DMS153 (cell line): Measurements from ENCODE around the gene CDH13.

Experiments
- DNase-seq: peaks from one replicate; lab custom pipeline; 2025; lab: John Stamatoyannopoulos, UW

The CDH13 gene

DNA sequence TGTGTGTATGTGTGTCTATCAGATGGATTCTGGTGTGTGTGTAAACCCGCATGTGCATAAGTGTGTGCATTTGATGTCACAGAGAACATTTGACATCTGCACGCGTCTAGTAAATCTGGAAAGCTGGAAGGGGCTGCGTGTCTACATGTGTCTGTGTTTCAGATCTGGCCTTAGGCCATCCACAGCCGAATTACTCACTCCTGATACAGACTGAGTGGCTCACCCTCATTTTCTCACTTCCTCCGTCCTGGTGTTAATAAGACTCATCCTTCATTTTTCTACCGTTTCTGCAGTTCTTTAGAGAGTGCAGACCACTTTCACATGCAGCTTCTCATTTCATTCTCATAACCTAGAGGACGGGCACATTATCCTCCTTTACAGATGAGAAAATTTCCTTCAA lies 491.6 kb downstream of the CDH13 start:
- DNase-seq, result no peak

DNA sequence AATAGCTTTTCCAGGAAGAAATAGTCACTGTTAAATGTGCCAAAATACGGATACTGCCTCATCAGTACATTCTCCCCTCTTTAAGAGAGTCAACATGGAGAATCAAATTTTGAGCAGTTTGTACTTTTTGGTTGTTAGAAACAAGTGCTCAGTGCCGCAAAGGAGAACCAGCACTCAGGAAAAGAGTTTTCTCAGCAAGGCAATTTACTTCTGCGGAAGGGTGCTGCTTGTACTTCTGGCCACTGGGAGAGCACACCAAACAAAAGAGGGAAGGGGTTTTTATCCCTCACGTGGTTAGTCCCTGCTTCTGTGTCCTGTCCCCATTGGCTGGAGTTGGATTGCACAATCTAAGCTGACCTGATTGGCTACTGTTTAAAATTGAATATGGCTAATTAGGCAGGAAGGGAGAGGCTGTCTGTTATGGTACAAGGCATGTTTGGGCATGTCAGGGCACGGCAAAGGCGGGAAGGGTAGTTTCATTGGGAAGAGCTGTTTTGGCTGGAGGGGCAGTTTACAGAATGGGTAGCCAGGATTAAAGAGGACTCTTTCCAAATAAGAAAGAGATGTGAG lies 499.3 kb downstream of the CDH13 start:
- no peak for DNase-seq

DNA sequence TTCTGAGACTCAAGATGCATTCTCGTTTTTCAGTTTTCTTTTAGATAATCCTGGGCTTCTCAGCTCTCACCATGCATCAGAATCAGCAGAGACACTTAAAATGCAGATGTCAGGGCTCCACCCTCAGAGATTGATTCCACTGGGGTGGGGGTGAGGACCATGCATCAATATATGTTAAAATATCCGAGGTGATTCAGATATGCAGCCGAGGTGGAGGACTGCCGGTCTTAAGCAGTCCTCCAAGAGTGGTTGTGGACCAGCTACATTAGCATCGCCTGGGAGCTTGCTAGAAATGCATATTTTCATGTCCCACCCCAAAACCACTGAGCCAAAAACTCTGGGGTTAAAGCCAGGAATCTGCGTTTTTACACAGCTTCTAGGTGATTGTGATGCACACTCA lies 501.3 kb downstream of the CDH13 start:
- DNase-seq, result no peak

DNA sequence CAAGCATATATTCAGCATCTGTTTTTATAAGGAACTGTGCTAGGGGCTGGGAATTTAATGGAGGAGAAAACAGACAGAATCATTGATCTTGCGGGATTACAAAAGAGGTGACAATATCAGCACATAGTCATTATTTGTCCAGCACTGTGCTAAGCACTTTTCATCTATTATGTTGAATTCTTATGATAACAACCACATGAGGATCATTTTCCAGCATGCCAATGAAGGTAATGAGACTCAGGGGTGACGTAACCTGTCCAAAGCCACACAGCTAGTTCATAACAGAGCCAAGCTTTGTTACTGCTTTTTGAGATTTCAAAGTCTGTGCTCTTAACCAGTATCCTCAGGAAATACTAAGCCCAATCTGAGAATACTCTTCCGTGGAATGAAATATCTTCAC lies 503.3 kb downstream of the CDH13 start:
- DNase-seq, result no peak

DNA sequence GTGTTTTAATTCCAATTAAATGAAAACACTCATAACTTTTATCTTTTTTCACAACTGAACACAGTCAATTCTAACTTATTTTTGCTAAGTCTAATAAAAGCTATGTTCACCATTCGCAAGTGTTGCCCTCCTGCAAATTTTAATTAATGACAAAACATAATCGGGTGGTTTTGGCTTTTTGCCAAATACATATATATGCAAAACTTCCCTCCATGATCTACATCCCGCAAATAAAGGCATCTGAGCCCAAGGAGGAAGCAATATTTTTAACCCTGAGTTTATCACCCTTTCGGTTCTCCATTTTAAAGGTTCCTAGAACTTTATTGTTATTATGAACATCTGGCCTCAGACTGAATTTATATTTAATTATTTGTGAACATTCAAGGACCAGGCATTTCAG lies 507.9 kb downstream of the CDH13 start:
- DNase-seq, result no peak

DNA sequence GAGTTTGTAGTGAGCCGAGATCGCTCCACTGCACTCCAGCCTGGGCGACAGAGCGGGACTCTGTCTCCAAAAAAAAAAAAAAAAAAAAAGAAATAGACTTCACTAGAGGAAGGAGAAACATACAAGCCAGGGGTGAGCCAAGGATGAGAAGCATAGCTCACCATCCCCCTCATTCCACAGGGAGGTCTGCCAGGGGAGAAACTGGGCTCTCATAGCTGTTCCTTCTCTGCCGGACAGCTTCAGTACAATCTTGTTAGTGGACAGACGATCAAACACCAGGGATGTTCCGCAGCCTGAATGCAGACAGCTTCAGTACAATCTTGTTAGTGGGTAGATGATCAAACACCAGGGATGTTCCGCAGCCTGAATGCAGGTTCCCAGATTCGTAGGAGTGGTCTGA lies 509.6 kb downstream of the CDH13 start:
- DNase-seq, result no peak

DNA sequence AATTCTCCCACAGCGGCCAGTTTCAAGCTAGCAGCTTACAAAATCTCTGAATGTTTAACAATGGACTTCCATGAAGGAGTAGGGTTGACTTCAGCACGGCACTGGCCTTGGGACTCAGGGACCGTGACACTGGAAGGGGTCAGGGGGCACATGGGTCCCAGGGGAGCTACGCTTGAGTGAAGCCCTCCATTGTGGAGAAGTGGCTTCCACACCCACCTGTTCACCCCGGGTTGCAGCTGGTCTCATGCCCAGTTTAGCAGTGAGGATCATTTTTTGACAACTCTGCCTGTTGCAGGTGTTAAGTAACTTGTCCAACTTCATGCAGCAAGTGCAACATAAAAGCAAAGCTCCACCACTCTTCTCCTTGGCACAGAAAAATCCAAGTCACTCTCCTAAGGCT lies 510.2 kb downstream of the CDH13 start:
- no peak for DNase-seq

DNA sequence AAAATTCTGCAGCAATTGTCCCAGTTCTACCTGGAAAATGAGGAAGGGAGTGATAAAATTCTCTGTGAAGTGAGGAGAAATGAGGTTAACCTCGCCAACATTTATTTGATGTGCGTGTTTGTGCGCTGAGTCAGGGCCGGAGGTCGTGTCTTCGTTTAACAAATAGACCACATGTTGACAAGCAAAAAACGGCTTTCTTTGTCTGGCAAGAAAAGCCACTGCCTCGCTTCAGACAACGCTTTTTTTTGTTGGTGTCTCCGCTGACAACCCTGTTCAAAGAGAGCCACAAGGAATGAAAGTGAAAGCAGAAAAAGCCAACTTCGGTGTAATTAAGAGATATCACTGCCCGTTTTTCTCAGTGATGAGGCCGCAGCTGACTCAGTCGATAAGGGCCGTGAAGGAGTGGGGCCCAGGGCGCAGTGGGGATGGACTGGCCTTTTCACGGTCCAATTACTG lies 510.6 kb downstream of the CDH13 start:
- DNase-seq, result peak; percentile 30

DNA sequence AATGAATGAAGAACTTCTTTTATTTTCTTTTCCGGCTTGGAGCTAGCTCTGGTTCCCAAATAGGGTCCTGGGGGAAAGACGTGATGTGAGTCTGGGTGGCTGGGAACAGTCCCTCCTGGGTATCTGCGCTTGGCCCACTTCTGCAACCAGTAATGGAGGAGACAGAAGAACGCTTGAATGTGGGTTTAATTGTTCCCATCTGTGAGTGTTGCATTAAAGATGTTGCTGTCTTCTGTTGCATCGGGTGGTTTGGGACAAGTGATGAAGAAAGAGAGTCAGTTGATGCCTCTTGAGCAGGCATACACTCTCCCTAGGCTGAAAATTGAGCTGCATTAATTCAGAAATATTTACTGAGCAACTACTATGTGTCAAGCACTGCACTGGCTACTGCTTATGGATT lies 511.1 kb downstream of the CDH13 start:
- no peak for DNase-seq

DNA sequence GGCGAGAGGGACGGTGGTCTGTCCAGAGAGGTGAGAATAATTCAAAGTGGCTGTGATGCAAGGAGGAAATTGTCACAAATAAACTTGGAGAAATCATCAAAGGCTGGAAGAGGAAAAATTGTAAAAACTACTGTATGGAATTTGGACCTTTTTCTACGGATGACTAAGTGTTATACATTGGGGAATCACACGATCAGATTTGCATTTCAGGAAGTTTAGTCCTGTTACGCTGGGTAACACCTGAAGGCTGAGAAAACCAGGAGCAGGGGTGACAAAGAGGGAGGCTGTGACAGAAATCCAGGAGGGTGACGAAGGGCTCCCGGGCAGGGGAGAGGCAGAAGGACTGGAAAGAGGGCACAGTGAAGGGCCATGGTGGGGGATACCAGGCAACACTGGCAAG lies 511.7 kb downstream of the CDH13 start:
- no peak for DNase-seq

DNA sequence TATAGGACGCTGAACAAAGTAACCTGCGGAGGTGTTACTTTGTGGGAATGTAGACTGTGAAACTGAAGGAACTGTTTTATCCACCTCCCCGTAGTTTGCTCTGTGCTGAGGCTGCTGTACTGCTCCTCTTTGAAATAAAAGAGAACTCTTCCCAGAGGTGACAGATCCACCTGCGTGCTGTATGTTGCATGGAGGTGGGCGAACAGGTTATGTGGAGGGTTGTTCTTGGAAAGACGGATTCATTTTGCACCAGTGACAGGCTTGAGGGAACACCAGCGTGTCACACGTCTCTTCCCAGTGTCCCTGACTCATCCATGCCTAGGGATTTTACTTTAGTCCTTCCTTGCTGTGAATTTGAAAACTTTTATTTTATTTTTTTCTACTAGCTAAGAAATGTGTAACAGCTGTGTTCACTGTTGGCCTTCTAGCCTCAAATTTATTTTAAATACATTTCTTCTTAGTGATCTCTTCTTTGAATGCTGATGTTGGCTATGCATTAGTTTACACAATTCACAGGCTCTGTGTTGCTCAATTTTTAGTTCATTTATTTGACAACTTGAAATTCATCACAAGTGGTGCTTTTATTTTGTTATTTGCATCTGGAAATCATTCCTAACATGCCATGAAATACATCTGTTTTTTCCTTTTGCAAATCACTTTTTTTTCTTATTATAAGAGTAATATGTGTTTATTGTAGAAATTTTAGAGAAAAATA lies 512.4 kb downstream of the CDH13 start:
- no peak for DNase-seq

DNA sequence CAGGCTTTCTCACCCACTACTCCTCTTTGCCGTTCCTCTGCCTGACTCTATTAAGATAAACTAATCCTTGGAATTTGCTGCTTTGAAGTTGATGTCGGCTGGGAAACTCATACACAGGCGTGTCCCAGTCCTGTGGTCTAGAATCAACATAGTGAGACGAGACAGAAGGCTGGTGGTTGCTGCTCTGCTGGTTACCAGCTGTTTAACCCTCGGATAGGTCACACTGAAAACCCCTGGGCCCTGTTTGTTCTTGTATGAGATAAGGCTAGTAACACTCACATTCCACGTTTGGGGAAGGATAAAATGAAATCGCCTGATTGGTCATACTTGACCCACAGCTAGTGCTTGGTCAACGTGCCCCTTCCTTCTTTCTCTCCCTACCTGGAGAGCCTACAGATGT lies 517.0 kb downstream of the CDH13 start:
- DNase-seq, result no peak

DNA sequence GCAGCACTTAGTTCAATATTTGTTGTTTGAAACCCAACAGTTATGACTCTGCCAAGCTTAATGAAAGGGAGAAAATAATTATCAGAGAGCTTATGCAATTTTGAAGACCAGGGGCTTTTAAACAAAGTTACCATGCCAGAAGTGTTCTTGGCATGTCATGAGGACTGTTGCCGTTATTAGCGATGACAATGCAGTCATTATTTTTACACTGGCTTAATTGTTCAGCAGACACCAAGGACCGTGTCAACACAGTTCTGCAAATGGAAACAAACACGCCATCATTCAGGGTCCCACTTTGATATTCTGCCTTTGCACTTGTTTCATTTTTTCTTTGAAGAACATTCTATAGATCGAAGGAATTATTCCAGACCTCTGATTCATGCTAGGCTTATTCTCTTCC lies 518.5 kb downstream of the CDH13 start:
- no peak for DNase-seq

DNA sequence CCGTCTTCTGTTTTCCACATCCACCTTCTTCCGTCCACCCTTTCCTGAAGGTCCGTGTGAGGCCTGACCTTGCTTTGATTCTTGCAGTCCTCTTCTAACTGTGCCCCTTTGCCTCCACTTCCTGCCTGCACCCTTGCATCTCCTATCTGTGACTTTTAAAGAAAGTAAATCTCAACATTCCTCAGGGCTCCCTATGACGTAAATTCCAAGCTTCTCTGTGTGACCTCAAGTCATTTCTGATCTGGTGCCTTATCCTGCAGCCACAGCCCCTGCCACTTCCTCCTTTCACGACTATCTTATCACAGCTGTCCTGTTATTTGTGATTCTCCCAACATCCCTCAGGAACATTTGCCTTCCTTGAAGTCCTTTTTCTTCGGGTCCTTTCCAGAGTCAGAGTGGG lies 520.5 kb downstream of the CDH13 start:
- no peak for DNase-seq

DNA sequence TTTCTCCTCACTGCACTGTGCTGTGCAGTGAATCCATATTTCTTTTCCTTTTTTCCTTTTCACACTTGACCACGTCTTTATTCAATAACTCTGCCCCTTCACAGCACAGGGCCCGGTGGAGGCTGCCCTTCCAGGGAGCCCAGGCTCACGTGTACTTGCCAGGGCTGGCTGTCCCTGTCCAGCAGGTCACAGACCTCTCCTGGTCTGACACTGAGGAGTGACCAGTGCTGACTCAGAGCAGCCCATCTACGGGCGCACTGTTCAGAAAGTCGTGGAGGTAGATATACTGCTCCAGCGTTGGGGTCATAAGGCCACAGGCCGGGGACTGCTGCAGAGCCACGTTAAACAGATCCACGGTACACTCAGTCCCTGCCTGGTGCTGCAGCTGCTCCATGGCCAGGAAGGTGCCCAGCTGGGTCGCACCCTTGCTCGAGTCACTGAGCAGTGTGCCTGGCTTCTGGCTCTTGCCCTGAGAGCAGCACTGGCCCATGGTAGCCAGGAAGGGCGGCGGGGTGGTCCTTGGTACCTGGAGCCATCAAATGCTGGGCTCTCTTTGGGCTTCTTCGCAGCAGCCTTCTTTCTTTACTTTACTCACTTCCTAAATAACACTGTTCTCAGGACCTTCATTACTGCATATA lies 531.7 kb downstream of the CDH13 start:
- no peak for DNase-seq

DNA sequence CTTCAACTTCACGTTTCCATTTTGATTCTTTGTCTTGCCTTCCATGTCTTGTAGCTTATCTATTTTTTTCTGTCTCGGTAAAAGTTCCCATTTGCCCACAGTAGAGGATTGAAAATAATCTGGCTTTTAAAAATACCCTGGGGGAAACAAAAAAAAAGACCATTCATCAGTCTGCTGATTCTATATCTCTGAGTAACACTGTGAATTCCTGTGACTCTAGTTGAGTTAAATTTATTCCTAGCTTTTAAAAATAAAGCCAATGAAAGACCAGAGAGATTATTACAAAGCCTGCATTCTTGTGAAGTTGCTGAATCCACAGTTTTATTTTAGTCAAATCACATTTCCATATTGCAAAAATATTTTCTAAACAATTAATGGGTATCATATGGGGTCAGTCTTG lies 532.3 kb downstream of the CDH13 start:
- no peak for DNase-seq

DNA sequence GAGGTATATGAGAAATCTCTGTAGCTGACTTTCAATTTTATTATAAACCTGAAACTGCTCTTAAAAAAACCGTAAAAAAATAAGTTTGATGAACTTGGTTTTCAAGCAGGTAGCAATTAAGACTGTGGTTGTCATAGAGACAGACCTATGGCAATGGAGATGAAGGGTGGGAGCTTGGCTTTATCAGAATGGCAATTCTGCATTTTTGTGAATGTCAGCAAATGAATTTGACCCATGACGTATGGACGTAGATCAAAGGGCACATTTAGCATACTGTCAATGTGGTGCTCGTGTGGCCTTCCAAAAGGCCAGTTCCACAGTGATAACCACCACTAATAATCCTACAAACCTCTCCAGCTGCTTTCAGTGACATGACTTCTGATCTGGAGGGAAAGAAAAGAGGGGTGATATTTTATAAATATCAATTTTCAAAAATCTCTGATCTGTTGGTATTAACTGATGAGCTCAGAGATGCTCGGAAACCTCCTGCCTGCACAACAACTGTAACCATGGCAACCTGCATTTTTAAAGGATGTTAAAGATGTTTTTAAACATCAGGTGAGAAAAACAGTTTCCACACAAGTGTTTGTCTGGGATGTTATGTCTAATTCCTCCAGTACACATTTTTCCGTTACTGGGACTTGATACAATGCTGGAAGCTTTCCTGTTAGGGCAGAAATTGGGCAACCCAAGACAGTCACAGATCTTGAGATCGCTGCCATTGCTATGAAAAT lies 533.7 kb downstream of the CDH13 start:
- no peak for DNase-seq

DNA sequence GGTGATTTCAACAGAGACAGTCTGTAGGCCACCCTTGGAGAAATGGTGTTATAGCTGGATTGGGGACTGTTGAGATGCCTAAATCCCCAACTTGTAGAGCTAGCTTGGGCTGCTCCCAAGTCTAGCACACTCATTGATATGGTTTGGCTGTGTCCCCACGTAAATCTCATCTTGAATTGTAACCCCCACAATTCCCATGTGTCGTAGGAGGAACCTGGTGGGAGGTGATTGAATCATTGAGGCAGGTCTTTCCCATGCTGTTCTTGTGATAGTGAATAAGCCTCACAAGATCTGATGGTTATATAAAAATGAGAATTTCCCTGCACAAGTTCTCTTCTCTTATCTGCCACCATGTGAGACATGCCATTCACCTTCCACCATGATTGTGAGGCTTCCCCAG lies 536.0 kb downstream of the CDH13 start:
- no peak for DNase-seq

DNA sequence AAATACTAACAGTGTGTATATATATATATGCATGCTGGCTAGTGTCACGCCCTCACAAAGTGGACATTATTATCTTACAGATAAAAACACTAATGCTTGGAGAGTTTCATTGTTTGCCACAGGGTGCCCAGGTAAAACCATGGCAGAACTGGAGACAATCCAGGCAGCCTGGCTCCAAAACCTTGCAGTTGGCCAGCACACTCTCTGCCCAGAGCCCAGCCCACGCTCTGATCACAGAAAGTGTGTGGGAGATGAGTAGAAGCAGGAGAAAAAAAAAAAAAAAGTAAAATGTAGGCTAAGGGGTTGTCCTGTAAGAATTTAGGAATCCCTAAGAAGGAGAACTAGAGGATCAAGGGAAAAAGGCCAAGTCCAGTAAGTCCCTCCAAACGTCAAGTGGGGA lies 538.0 kb downstream of the CDH13 start:
- DNase-seq, result no peak

DNA sequence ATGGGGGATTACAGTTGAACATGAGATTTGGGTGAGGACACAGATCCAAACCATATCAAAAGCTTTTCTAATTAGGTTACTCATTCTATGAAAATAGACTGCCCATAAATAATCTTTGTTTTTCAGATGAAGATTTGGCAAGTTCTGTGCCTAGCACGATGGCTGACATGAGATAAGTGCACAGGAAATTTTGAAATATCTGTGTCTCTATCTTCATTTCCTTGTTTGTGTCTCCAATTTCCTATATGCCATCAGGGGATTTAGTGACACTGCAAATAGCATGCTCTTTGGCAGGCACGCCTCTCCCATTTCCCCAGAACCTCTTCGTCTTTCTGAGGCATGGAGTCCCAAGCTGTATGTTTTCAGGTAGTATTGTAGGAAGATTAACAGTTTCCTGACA lies 544.6 kb downstream of the CDH13 start:
- DNase-seq, result no peak

DNA sequence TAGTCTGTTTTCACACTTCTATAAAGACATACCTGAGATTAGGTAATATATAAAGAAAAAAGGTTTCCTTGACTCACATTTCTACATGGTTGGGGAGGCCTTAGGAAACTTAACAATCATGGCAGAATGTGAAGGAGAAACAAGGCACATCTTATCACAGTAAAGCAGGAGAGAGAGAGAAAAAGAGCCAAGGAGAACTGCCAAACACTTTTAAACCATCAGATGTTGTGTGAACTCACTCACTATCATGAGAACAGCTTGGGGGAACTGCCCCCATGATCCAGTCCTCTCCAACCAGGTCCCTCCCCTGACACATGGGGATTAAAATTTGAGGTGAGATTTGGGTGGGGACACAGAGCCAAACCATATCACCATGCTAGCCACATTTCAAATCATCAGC lies 547.9 kb downstream of the CDH13 start:
- DNase-seq, result no peak

DNA sequence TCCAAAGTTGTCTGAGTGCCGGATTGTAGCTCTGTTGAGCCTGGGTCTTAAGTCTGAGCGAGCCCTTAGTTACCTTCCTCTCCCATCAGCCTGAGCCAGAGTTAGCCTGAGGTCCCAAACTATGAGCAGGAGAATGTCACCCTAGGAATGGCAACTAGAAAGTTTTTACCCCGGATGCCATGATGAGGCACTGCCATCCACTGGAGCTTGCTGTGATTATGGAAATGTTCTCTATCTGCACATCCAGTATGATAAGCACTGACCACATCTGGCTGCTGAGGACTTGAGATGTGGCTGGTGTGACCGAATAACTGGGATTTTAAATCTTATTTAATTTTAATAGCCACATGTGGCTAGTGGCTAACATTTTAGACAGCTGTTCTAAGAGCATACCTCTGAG lies 550.0 kb downstream of the CDH13 start:
- no peak for DNase-seq

DNA sequence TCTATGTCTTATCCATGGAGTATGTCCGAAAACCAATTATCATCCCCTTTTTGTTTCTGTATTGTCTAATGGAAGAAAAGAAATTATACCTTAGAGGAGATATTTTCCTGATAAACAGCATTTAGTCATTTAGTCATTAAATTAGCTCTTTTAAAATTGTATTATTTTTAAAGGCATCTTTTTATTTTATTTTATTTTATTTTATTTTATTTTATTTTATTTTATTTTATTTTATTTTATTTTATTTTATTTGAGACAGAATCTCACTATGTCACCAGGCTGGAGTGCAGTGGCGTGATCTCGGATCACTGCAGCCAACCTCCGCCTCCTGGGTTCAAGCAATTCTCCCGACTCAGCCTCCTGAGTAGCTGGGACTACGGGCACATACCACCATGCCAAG lies 559.1 kb downstream of the CDH13 start:
- DNase-seq, result no peak
